ENCODE results near the gene CUZD1. TPM values are rescaled to one million over a fixed set of nuclear protein-coding genes. Genes with fewer than 3 reads are reported as not detected.

CUZD1 gene
- total and polyA plus RNA-seq, 2 of the 4 experiments (the other 2 are of a cell fraction): 0.36 to 0.67 TPM

DNA sequence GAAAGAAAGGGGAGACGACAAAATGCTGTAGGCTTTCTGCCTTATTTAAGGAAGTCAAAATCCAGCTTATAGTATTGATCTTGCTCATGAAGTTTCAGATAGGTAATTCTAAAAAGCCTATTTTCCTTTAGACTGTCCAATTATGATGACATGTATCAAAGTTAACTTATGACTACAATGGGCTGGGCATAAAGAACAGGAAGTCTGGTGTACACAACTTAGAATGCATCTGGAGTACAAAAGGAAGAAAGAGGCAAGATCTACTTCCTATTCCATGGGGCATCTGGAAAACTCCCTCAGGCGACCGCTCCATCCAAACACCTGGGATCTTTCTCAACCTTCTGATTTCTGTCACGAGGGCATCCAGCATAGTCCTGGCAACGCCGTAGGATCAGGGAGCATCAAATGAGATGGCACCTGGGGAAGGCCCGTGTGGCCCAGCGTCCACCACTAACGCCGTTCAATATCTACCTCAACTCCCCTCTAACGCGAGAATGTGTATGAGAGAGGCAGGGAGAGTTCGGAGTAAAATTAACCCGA lies 33.2 kb upstream of the CUZD1 start:
- H3K79me1 ChIP-seq (ENCODE audit: low read depth in 1 of 2, low read length in 2 of 2): peaks cover 9 to 17% of the 10 kb centered on the region in 2 experiments; a peak in 3 of 4 replicates
- H3K4me3 ChIP-seq (ENCODE audit: insufficient read depth, low read depth, low read length): peak overlapping the region; percentile 78
- peak overlapping the region; percentile 8; the same call in 1 of the 2 replicates for H2AK5ac ChIP-seq (ENCODE audit: low read depth, low read length)
- no peaks in the 10 kb centered on the region for H4K20me1 ChIP-seq (ENCODE audit: insufficient read depth, low read length)
- dilution Hi-C loops (cut with HindIII; ENCODE audit: low sequenced_read_pairs, unreplicated experiment) (no loop called here), intact Hi-C loops (cut with micrococcal nuclease) (loop anchor here (2.0 to 5.0 kb wide), 2 partner anchors 16 to 73 kb away; partner anchors contain the start of gene C10orf88), in situ Hi-C loops (cut with MboI; ENCODE audit: low sequenced_read_pairs) (no loop called here)
- H2BK5ac ChIP-seq (ENCODE audit: low read depth, low read length, poor library complexity, severe bottlenecking): peak overlapping the region; percentile 61
- no peak overlapping the region for H3K56ac ChIP-seq (ENCODE audit: extremely low read depth, insufficient read depth, low read length)
- peak overlapping the region; percentile 75 for H2AK9ac ChIP-seq (replicated peaks; ENCODE audit: low read depth, low read length, poor library complexity)
- ChIA-PET POLR2A (ENCODE audit: unreplicated experiment) (no interaction called here), CTCF (interaction anchor here (0.7 kb wide), 1 partner anchor 303 kb away, joined by 6 read pairs; no protein-coding TSS in a partner anchor)
- no peak overlapping the region for H2BK20ac ChIP-seq (ENCODE audit: low read depth, low read length)
- H3K9me3 ChIP-seq (ENCODE audit: control insufficient read depth, insufficient read depth, low read length): no peaks in the 10 kb centered on the region
- no peak overlapping the region; the same call in 1 of the 2 replicates for H3K27ac ChIP-seq (ENCODE audit: insufficient read depth, low read length)
- peak overlapping the region; percentile 29; the same call in 1 of the 3 replicates for H2BK15ac ChIP-seq (ENCODE audit: low read depth, low read length)
- no peak overlapping the region for H3K18ac ChIP-seq (ENCODE audit: low read depth, low read length)
- no peaks in the 10 kb centered on the region for H3K27me3 ChIP-seq (ENCODE audit: control insufficient read depth, insufficient read depth, low read length)
- peaks cover 3% of the 10 kb centered on the region for H3K4me1 ChIP-seq (ENCODE audit: control insufficient read depth, insufficient read depth, low read length)
- peak overlapping the region; percentile 72 for H3K4me2 ChIP-seq (ENCODE audit: low read depth, low read length)
- H4K8ac ChIP-seq (ENCODE audit: low read depth in 2 of 2, low read length in 2 of 2): peak overlapping the region; percentile 79 to 90; a peak in 3 of 4 replicates
- DNase-seq (no peak), ATAC-seq (ENCODE audit: low read depth) (no peak; the same call in 1 of the 2 replicates)
- H2AFZ ChIP-seq (replicated peaks; ENCODE audit: low read length, poor library complexity): peak overlapping the region; percentile 94
- peak overlapping the region; percentile 78 for H3K4ac ChIP-seq (ENCODE audit: low read depth, low read length)
- H3K36me3 ChIP-seq (ENCODE audit: control insufficient read depth, insufficient read depth, low read length): no peaks in the 10 kb centered on the region
- peak overlapping the region; percentile 93 for H4K5ac ChIP-seq (ENCODE audit: low read depth, low read length)
- BruUV-seq (replicated peaks): TSS peak; percentile 62
- peak overlapping the region; percentile 40 for H4K91ac ChIP-seq (ENCODE audit: insufficient read depth, low read depth, low read length)
- 90% methylated on average over 2 of the region's 14 CpGs; no CpG with 5 or more reads in 1 of the 2 experiments for WGBS, 2 experiments (ENCODE audit: extremely low coverage in 2 of 2, insufficient read length in 1 of 2)
- no peaks in the 10 kb centered on the region for H3K9me1 ChIP-seq (ENCODE audit: insufficient read depth, low read length)
- H2BK120ac ChIP-seq (ENCODE audit: low read depth, low read length): peak overlapping the region; percentile 67
- TF ChIP-seq RFX5 (IDR thresholded peaks at IDR 0.05; ENCODE audit: low read depth, low read length): no peak
- TF ChIP-seq MAFK (IDR thresholded peaks at IDR 0.05; ENCODE audit: low read depth, low read length): no peak
- no peak for TF ChIP-seq FOS (IDR thresholded peaks at IDR 0.05; ENCODE audit: low read depth, low read length)
- no peak for TF ChIP-seq MXI1 (IDR thresholded peaks at IDR 0.05; ENCODE audit: borderline replicate concordance, low read depth, low read length)
- TF ChIP-seq, protein P1, sequence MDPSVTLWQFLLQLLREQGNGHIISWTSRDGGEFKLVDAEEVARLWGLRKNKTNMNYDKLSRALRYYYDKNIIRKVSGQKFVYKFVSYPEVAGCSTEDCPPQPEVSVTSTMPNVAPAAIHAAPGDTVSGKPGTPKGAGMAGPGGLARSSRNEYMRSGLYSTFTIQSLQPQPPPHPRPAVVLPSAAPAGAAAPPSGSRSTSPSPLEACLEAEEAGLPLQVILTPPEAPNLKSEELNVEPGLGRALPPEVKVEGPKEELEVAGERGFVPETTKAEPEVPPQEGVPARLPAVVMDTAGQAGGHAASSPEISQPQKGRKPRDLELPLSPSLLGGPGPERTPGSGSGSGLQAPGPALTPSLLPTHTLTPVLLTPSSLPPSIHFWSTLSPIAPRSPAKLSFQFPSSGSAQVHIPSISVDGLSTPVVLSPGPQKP (IDR thresholded peaks at IDR 0.05; ENCODE audit: borderline replicate concordance, low read depth, low read length): no peak
- TF ChIP-seq POLR2A (IDR thresholded peaks at IDR 0.05; ENCODE audit: low read depth, low read length): no peak
- TF ChIP-seq RAD21 (IDR thresholded peaks at IDR 0.05; ENCODE audit: low read length): no peak
- no peak for TF ChIP-seq MAZ (IDR thresholded peaks at IDR 0.05; ENCODE audit: borderline replicate concordance, low read depth, low read length)
- TF ChIP-seq BHLHE40 (IDR thresholded peaks at IDR 0.05; ENCODE audit: low read depth, low read length): no peak
- TF ChIP-seq CEBPB (IDR thresholded peaks at IDR 0.05; ENCODE audit: low read depth, low read length): no peak
- TF ChIP-seq SMC3 (IDR thresholded peaks at IDR 0.05; ENCODE audit: low read depth, low read length): no peak
- no peak for TF ChIP-seq CHD1 (IDR thresholded peaks at IDR 0.05; ENCODE audit: low read depth, low read length)
- TF ChIP-seq NFE2L2 (IDR thresholded peaks at IDR 0.05; ENCODE audit: low read depth, low read length): no peak
- TF ChIP-seq, protein P2, sequence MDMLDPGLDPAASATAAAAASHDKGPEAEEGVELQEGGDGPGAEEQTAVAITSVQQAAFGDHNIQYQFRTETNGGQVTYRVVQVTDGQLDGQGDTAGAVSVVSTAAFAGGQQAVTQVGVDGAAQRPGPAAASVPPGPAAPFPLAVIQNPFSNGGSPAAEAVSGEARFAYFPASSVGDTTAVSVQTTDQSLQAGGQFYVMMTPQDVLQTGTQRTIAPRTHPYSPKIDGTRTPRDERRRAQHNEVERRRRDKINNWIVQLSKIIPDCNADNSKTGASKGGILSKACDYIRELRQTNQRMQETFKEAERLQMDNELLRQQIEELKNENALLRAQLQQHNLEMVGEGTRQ (IDR thresholded peaks at IDR 0.05; ENCODE audit: low read depth, low read length): no peak
- TF ChIP-seq, protein P3, sequence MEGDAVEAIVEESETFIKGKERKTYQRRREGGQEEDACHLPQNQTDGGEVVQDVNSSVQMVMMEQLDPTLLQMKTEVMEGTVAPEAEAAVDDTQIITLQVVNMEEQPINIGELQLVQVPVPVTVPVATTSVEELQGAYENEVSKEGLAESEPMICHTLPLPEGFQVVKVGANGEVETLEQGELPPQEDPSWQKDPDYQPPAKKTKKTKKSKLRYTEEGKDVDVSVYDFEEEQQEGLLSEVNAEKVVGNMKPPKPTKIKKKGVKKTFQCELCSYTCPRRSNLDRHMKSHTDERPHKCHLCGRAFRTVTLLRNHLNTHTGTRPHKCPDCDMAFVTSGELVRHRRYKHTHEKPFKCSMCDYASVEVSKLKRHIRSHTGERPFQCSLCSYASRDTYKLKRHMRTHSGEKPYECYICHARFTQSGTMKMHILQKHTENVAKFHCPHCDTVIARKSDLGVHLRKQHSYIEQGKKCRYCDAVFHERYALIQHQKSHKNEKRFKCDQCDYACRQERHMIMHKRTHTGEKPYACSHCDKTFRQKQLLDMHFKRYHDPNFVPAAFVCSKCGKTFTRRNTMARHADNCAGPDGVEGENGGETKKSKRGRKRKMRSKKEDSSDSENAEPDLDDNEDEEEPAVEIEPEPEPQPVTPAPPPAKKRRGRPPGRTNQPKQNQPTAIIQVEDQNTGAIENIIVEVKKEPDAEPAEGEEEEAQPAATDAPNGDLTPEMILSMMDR (conservative IDR thresholded peaks at IDR 0.05; ENCODE audit: low read depth, low read length): no peak
- peak overlapping the region; percentile 79 for H3K14ac ChIP-seq (replicated peaks; ENCODE audit: low read depth, low read length)
- peak overlapping the region; percentile 79 for H3K9ac ChIP-seq (ENCODE audit: low read depth, low read length)
- peak overlapping the region; percentile 98 for H3K23ac ChIP-seq (ENCODE audit: low read depth, low read length)
